Neural progenitor cell (in vitro differentiated cells): ENCODE measurements around the gene R3HDM1. TPM values are rescaled to one million over a fixed set of nuclear protein-coding genes. Genes with fewer than 3 reads are reported as not detected.

Experiments
- DNase-seq: peaks from one replicate; pipeline ENCODE4 v3.0.0-alpha.2; 2016; ENCODE audit warnings: low spot score
- H2AFZ ChIP-seq: fragments of 200-600 bp; sonication (generic); replicated peaks from 2 replicates; pipeline ENCODE4 v1.6.1; 2016; ENCODE audit warnings: antibody characterized with exemption
- H3F3A ChIP-seq: fragments of 200-600 bp; sonication (generic); 2 replicates; pipeline ENCODE4 v1.6.1; 2016; ENCODE audit warnings: antibody characterized with exemption, low read depth
- H3K27ac ChIP-seq: fragments of 200-600 bp; sonication (generic); 2 replicates; pipeline ENCODE4 v1.5.1; 2016; ENCODE audit warnings: mild to moderate bottlenecking
- H3K27me3 ChIP-seq: fragments of 200-600 bp; sonication (generic); 2 replicates; pipeline ENCODE4 v1.6.1; 2016; ENCODE audit warnings: mild to moderate bottlenecking, moderate library complexity
- H3K36me3 ChIP-seq: fragments of 200-600 bp; sonication (generic); 2 replicates; pipeline ENCODE4 v1.5.1; 2016
- H3K4me1 ChIP-seq: fragments of 200-600 bp; sonication (generic); 2 replicates; pipeline ENCODE4 v1.6.1; 2016; ENCODE audit warnings: mixed run types
- H3K4me2 ChIP-seq: fragments of 200-600 bp; sonication (generic); 2 replicates; pipeline ENCODE4 v1.6.1; 2016
- H3K4me3 ChIP-seq: fragments of 200-600 bp; sonication (generic); 2 replicates; pipeline ENCODE4 v1.5.1; 2016
- H3K79me2 ChIP-seq: fragments of 200-600 bp; sonication (generic); 2 replicates; pipeline ENCODE4 v1.6.1; 2016; ENCODE audit warnings: low read depth
- H3K9ac ChIP-seq: fragments of 200-600 bp; sonication (generic); 2 replicates; pipeline ENCODE4 v1.6.1; 2016
- H3K9me3 ChIP-seq: fragments of 200-600 bp; sonication (generic); 2 replicates; pipeline ENCODE4 v1.5.1; 2016; ENCODE audit warnings: low read depth
- H4K20me1 ChIP-seq: fragments of 200-600 bp; sonication (generic); 2 replicates; pipeline ENCODE4 v1.6.1; 2016; ENCODE audit warnings: low read depth
- H3K27ac Mint-ChIP-seq: 3 replicates; pipeline ENCODE4 v1.8.0; 2021; ENCODE audit warnings: mixed read lengths
- H3K27me3 Mint-ChIP-seq: 2 replicates; pipeline ENCODE4 v1.8.0; 2022; ENCODE audit warnings: low read depth, mild to moderate bottlenecking, inconsistent platforms, moderate library complexity, mixed read lengths; ENCODE audit not compliant: insufficient read depth
- H3K36me3 Mint-ChIP-seq: 3 replicates; pipeline ENCODE4 v1.8.0; 2021; ENCODE audit warnings: mixed read lengths
- H3K4me1 Mint-ChIP-seq: 3 replicates; pipeline ENCODE4 v1.8.0; 2021; ENCODE audit warnings: mixed read lengths
- H3K4me3 Mint-ChIP-seq: 3 replicates; pipeline ENCODE4 v1.8.0; 2021; ENCODE audit warnings: mild to moderate bottlenecking, moderate library complexity, mixed read lengths
- H3K9me3 Mint-ChIP-seq: 3 replicates; pipeline ENCODE4 v1.8.0; 2020; ENCODE audit warnings: mixed read lengths
- CTCF ChIP-seq: fragments of 200-600 bp; sonication (generic); IDR thresholded peaks from 2 replicates; pipeline ENCODE4 v1.5.1; 2017; ENCODE audit warnings: antibody characterized with exemption, mild to moderate bottlenecking
- EZH2 ChIP-seq: fragments of 200-600 bp; sonication (generic); IDR thresholded peaks from 2 replicates; pipeline ENCODE4 v1.6.1; 2017; ENCODE audit warnings: antibody characterized with exemption, mild to moderate bottlenecking, moderate library complexity
- EZH2phosphoT487 ChIP-seq: fragments of 200-600 bp; sonication (generic); IDR thresholded peaks from 2 replicates; pipeline ENCODE4 v1.6.1; 2017; ENCODE audit warnings: antibody characterized with exemption
- total RNA-seq: library from RNA; depleted of rRNA; stranded (reverse); fragments of >200 nt; gene quantifications from 2 replicates; pipeline ENCODE4 v1.2.3, GENCODE V29; 2015; ENCODE audit warnings: low replicate concordance

Gene R3HDM1
- total RNA-seq, 1 donor from 2014 or later = 49.4 TPM

GRCh38 chr2:135546436-135546835, 15.2 kb downstream of the R3HDM1 start:
- TF ChIP-seq EZH2 (no peak), EZH2phosphoT487 (no peak), CTCF (no peak)
- DNase-seq = no peak
- Histone ChIP-seq H3K4me1 (peaks cover 6% of the 10 kb centered on the region), H3K4me2 (no peak overlapping the region), H3K79me2 (peaks cover 98% of the 10 kb centered on the region), H3F3A (no peaks in the 10 kb centered on the region), H3K9me3 (no peaks in the 10 kb centered on the region), H3K27ac (no peak overlapping the region), H3K9ac (no peak overlapping the region), H3K36me3 (peaks cover 7% of the 10 kb centered on the region), H4K20me1 (no peaks in the 10 kb centered on the region), H2AFZ (no peak overlapping the region), H3K4me3 (no peak overlapping the region), H3K27me3 (no peaks in the 10 kb centered on the region)
- H3K36me3 Mint-ChIP-seq = peaks cover 33% of the 10 kb centered on the region
- no peaks in the 10 kb centered on the region for H3K4me1 Mint-ChIP-seq
- H3K27me3 Mint-ChIP-seq = no peaks in the 10 kb centered on the region
- H3K4me3 Mint-ChIP-seq = no peak overlapping the region
- no peak overlapping the region for H3K27ac Mint-ChIP-seq
- peaks cover 8% of the 10 kb centered on the region for H3K9me3 Mint-ChIP-seq

- no peak for TF ChIP-seq EZH2
- TF ChIP-seq CTCF = no peak
- no peak for TF ChIP-seq EZH2phosphoT487
- peaks cover 6% of the 10 kb centered on the region for H3K4me1 ChIP-seq
- no peak overlapping the region for H3K4me3 ChIP-seq
- no peak overlapping the region for H2AFZ ChIP-seq
- peaks cover 98% of the 10 kb centered on the region for H3K79me2 ChIP-seq
- no peaks in the 10 kb centered on the region for H3K27me3 ChIP-seq
- H3K4me1 Mint-ChIP-seq = no peaks in the 10 kb centered on the region
- H3K9me3 ChIP-seq = no peaks in the 10 kb centered on the region
- H3K36me3 ChIP-seq = peaks cover 1% of the 10 kb centered on the region
- H3K9ac ChIP-seq = no peak overlapping the region
- H3K4me3 Mint-ChIP-seq = no peak overlapping the region
- H3K9me3 Mint-ChIP-seq = peaks cover 8% of the 10 kb centered on the region
- no peaks in the 10 kb centered on the region for H4K20me1 ChIP-seq
- H3F3A ChIP-seq = no peaks in the 10 kb centered on the region
- no peak overlapping the region for H3K27ac Mint-ChIP-seq
- no peak for DNase-seq
- no peaks in the 10 kb centered on the region for H3K27me3 Mint-ChIP-seq
- H3K4me2 ChIP-seq = no peak overlapping the region
- H3K27ac ChIP-seq = no peak overlapping the region
- H3K36me3 Mint-ChIP-seq = peaks cover 29% of the 10 kb centered on the region
These were observed 16.0 kb downstream of the R3HDM1 start for GRCh38 chr2:135547311-135547710.

DNA sequence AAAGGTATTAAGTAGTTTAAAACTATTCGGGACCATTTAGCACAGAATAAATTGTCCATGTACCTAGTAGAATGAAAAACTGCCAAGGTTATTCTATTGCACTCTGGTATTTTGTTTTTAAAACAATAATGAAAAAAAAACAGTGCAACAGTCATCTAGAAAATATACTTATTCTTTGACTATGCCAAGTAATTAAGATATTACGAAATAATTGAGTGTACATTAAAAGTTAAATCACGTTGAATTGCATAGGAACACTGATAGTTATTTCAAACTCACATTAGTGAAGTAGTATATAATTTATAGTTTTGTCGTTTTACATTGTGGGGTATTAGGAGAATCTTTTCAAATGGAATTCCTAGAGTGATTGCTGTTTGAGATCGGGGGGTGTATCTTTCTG, 20.1 kb downstream of the R3HDM1 start:
- no peak overlapping the region for H3K27ac Mint-ChIP-seq
- Histone ChIP-seq H3K9me3 (no peaks in the 10 kb centered on the region), H3K9ac (no peak overlapping the region), H3K4me1 (no peaks in the 10 kb centered on the region), H4K20me1 (peaks cover 2% of the 10 kb centered on the region), H3K36me3 (no peaks in the 10 kb centered on the region), H3K4me3 (no peak overlapping the region), H3F3A (no peaks in the 10 kb centered on the region), H3K27me3 (no peaks in the 10 kb centered on the region), H3K4me2 (no peak overlapping the region), H3K79me2 (peaks cover 98% of the 10 kb centered on the region), H3K27ac (no peak overlapping the region), H2AFZ (no peak overlapping the region)
- peaks cover 37% of the 10 kb centered on the region for H3K36me3 Mint-ChIP-seq
- no peak for DNase-seq
- H3K4me3 Mint-ChIP-seq = no peak overlapping the region
- H3K27me3 Mint-ChIP-seq = no peaks in the 10 kb centered on the region
- no peak for TF ChIP-seq EZH2
- no peak for TF ChIP-seq EZH2phosphoT487
- no peak for TF ChIP-seq CTCF
- peaks cover 16% of the 10 kb centered on the region for H3K9me3 Mint-ChIP-seq
- H3K4me1 Mint-ChIP-seq = no peaks in the 10 kb centered on the region
